ENCODE results near the gene IGF2. TPM values are rescaled to one million over a fixed set of nuclear protein-coding genes. Genes with fewer than 3 reads are reported as not detected.

IGF2 gene
- total and polyA plus RNA-seq, 2 of the 8 experiments (the other 6 are each of a cell fraction or from before 2014, with no cell fraction given): 0.74 to 1.5 TPM

GRCh38 chr11:2102132-2102882, 36.9 kb downstream of the IGF2 start:
- no peaks in the 10 kb centered on the region for H3K79me1 ChIP-seq (ENCODE audit: low read depth, low read length)
- H2BK5ac ChIP-seq (ENCODE audit: low read depth, low read length): no peak overlapping the region
- FAIRE-seq (no peak), DNase-seq (ENCODE audit: low read depth in 1 of 2, low spot score in 2 of 2) (no peak)
- H2BK15ac ChIP-seq (ENCODE audit: low read length): no peak overlapping the region
- no peaks in the 10 kb centered on the region for H4K20me1 ChIP-seq (replicated peaks in 1 of 2; ENCODE audit: control insufficient read depth in 1 of 2, insufficient read depth in 2 of 2, low read length in 2 of 2)
- 91 to 100% methylated on average over 4 to 8 of the region's 8 CpGs for WGBS, 2 experiments (ENCODE audit: extremely low coverage in 1 of 2, insufficient coverage in 1 of 2, insufficient read length in 1 of 2, insufficient replicate concordance in 2 of 2, low coverage in 1 of 2, low lambda C conversion rate in 2 of 2, missing lambda C conversion rate in 1 of 2)
- no peaks in the 10 kb centered on the region; a peak in 1 of 7 replicates for H3K27me3 ChIP-seq (replicated peaks in 1 of 4; ENCODE audit: control insufficient read depth in 3 of 4, extremely low read depth in 1 of 4, insufficient read depth in 3 of 4, low read length in 3 of 4)
- H3K23me2 ChIP-seq (ENCODE audit: low read depth, low read length): peaks cover 10% of the 10 kb centered on the region; the same call in 1 of the 2 replicates
- H2BK120ac ChIP-seq (replicated peaks; ENCODE audit: low read depth, low read length): no peak overlapping the region
- H4K91ac ChIP-seq (replicated peaks; ENCODE audit: insufficient read length, low read length): no peak overlapping the region
- no peak overlapping the region for H3K23ac ChIP-seq (ENCODE audit: insufficient read length)
- ChIA-PET POLR2A (ENCODE audit: partially characterized antibody) (no interaction called here), CTCF (ENCODE audit: partially characterized antibody) (interaction anchor here (0.6 kb wide), 1 partner anchor 22 kb away, joined by 3 read pairs; no protein-coding TSS in a partner anchor)
- no peak overlapping the region for H3K4me2 ChIP-seq (ENCODE audit: insufficient read depth in 1 of 2, low read depth in 2 of 2, low read length in 2 of 2)
- H3K79me2 ChIP-seq (ENCODE audit: control insufficient read depth in 1 of 2, insufficient read depth in 2 of 2, low read length in 2 of 2): no peaks in the 10 kb centered on the region
- no peak overlapping the region for H2BK12ac ChIP-seq (ENCODE audit: low read depth, low read length)
- H3K36me3 ChIP-seq (ENCODE audit: control insufficient read depth in 2 of 4, insufficient read depth in 4 of 4, low read length in 3 of 4): no peaks in the 10 kb centered on the region
- H4K5ac ChIP-seq (ENCODE audit: insufficient read length, low read depth, low read length): no peak overlapping the region
- no peak overlapping the region for H3K4ac ChIP-seq (replicated peaks; ENCODE audit: insufficient read length, low read depth, low read length)
- H2AFZ ChIP-seq (ENCODE audit: low read length): no peak overlapping the region
- no peak overlapping the region for H3K14ac ChIP-seq (ENCODE audit: insufficient read length)
- no peaks in the 10 kb centered on the region for H3K9me3 ChIP-seq (ENCODE audit: insufficient read depth in 2 of 2, low read depth in 1 of 2, low read length in 1 of 2)
- H3K4me3 ChIP-seq (ENCODE audit: extremely low read depth in 1 of 4, insufficient read depth in 2 of 4, low read depth in 3 of 4, low read length in 4 of 4): no peak overlapping the region
- no peak overlapping the region for H3K9ac ChIP-seq (replicated peaks in 1 of 4; ENCODE audit: extremely low read depth in 1 of 4, low read depth in 3 of 4, low read length in 3 of 4)
- no peak overlapping the region for H3K27ac ChIP-seq (ENCODE audit: low read depth, low read length)
- H3K18ac ChIP-seq (ENCODE audit: extremely low read depth, low read length): no peak overlapping the region
- peaks cover 0 to 24% (median 16%) of the 10 kb centered on the region in 4 experiments; a peak in 6 of 7 replicates for H3K4me1 ChIP-seq (replicated peaks in 1 of 4; ENCODE audit: control insufficient read depth in 3 of 4, insufficient read depth in 4 of 4, low read length in 3 of 4)
- peak overlapping the region; percentile 62 for H3K56ac ChIP-seq (replicated peaks; ENCODE audit: insufficient read length, low read depth, low read length)
- no peak overlapping the region for H4K8ac ChIP-seq (ENCODE audit: extremely low read depth, insufficient read depth, low read length)
- 0 out of 2 replicates have a peak overlapping the region, but pooled peaks have one; percentile 39 for H2AK5ac ChIP-seq (ENCODE audit: low read depth, low read length)
- H2BK20ac ChIP-seq (ENCODE audit: low read length): no peak overlapping the region
- no peak for TF ChIP-seq SIRT6 (IDR thresholded peaks at IDR 0.05; ENCODE audit: low read length)
- no peak for TF ChIP-seq JUND (IDR thresholded peaks at IDR 0.05; ENCODE audit: low read length)
- no peak for TF ChIP-seq BACH1 (IDR thresholded peaks at IDR 0.05; ENCODE audit: low read length)
- no peak for TF ChIP-seq SP2 (IDR thresholded peaks at IDR 0.05; ENCODE audit: low read length)
- TF ChIP-seq, protein P1, sequence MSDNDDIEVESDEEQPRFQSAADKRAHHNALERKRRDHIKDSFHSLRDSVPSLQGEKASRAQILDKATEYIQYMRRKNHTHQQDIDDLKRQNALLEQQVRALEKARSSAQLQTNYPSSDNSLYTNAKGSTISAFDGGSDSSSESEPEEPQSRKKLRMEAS (IDR thresholded peaks at IDR 0.05): no peak
- no peak for TF ChIP-seq SIN3A (conservative IDR thresholded peaks at IDR 0.05 in 1 of 2, IDR thresholded peaks at IDR 0.05 in 1 of 2; ENCODE audit: low read depth in 1 of 2, low read length in 2 of 2)
- TF ChIP-seq TEAD4 (IDR thresholded peaks at IDR 0.05; ENCODE audit: low read depth, low read length): no peak
- no peak for TF ChIP-seq EGR1 (IDR thresholded peaks at IDR 0.05; ENCODE audit: borderline replicate concordance, low read depth, low read length)
- TF ChIP-seq RFX5 (IDR thresholded peaks at IDR 0.05; ENCODE audit: borderline replicate concordance, low read depth, low read length): no peak
- no peak for TF ChIP-seq SAP30 (IDR thresholded peaks at IDR 0.05; ENCODE audit: insufficient read depth, insufficient replicate concordance, low read length)
- no peak for TF ChIP-seq CBX8 (IDR thresholded peaks at IDR 0.05; ENCODE audit: borderline replicate concordance, low read depth, low read length)
- no peak for TF ChIP-seq POU5F1 (IDR thresholded peaks at IDR 0.05; ENCODE audit: low read depth, low read length)

All from H1 (cell line).